ENCODE data around the gene ADAMTS13.

DNA sequence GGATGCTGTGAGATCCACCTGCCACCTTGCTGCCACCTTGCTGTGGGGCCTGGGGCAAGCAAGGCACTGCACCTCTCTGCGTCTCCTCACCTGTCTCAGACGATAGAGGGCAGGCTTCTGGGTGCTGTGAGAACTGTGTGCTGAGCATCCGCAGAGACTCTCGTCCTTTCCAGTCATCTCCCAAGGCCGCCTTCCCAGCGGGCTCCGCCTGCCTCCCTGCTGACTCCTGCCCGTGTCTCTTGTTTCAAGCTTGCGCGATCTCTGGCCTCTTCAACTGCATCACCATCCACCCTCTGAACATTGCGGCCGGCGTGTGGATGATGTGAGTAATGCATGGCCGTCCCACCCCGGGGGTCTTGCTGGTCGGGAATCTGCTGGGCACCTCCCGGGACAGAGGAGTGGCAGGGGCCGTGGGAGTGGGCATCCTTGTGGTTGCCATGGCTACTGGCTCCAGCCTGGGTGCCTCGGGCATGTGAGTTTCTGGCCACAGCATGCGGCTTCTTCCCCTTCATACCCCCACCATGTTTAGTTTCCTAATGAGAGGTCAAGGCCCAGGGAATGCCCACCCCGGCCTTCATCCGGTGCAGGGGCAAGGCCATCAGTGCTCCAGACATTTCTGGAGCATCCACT, 41.2 kb downstream of the ADAMTS13 start:
- TF ChIP-seq, protein P1, sequence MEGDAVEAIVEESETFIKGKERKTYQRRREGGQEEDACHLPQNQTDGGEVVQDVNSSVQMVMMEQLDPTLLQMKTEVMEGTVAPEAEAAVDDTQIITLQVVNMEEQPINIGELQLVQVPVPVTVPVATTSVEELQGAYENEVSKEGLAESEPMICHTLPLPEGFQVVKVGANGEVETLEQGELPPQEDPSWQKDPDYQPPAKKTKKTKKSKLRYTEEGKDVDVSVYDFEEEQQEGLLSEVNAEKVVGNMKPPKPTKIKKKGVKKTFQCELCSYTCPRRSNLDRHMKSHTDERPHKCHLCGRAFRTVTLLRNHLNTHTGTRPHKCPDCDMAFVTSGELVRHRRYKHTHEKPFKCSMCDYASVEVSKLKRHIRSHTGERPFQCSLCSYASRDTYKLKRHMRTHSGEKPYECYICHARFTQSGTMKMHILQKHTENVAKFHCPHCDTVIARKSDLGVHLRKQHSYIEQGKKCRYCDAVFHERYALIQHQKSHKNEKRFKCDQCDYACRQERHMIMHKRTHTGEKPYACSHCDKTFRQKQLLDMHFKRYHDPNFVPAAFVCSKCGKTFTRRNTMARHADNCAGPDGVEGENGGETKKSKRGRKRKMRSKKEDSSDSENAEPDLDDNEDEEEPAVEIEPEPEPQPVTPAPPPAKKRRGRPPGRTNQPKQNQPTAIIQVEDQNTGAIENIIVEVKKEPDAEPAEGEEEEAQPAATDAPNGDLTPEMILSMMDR (IDR thresholded peaks at IDR 0.05 in 8 of 11, conservative IDR thresholded peaks at IDR 0.05 in 3 of 11), result peak in 2 of 11 experiments; percentile 17 to 23
- peak in 1 of 3 donors; percentile 10 for TF ChIP-seq POLR2AphosphoS5 (IDR thresholded peaks at IDR 0.05)
